OCI-LY7 (cell line): Measurements from ENCODE around the gene KCNMA1. TPM values are rescaled to one million over a fixed set of nuclear protein-coding genes. Genes with fewer than 3 reads are reported as not detected.

ENCODE experiments used
- BruUV-seq: library from RNA; stranded (reverse); fragments of 400-500 nt; replicated peaks from 2 replicates; lab custom pipeline; 2021; lab: Mats Ljungman, UMichigan
- CTCF ChIA-PET: fragments of 300-600 bp; sonication (Branson Sonifier 250); formaldehyde crosslinking; loops from one replicate; lab custom pipeline; 2022; ENCODE audit warnings: antibody characterized with exemption; ENCODE audit not compliant: unreplicated experiment; lab: Charles Lee
- POLR2A ChIA-PET: fragments of 300-600 bp; sonication (Branson Sonifier 250); formaldehyde crosslinking; loops from one replicate; lab custom pipeline; 2022; ENCODE audit warnings: antibody characterized with exemption; lab: Charles Lee
- DNase-seq: peaks from one replicate; pipeline ENCODE4 v3.0.0-alpha.2; 2015; ENCODE audit warnings: low spot score
- H2AFZ ChIP-seq: fragments of 200-600 bp; sonication (generic), shearing (Covaris generic); 2 replicates; pipeline ENCODE4 v1.6.1; 2014; ENCODE audit warnings: mild to moderate bottlenecking, antibody characterized with exemption, low read length, moderate library complexity
- H3K27ac ChIP-seq: fragments of 200-600 bp; sonication (generic); 2 replicates; pipeline ENCODE4 v1.5.1; 2014; ENCODE audit warnings: mixed run types, low read depth, mild to moderate bottlenecking, moderate library complexity, low read length, inconsistent platforms; ENCODE audit not compliant: poor library complexity, severe bottlenecking
- H3K36me3 ChIP-seq: fragments of 200-600 bp; sonication (generic); 2 replicates; pipeline ENCODE4 v1.6.1; 2014; ENCODE audit warnings: mild to moderate bottlenecking, antibody characterized with exemption, low read length, moderate library complexity, mixed read lengths; ENCODE audit not compliant: insufficient read depth
- H3K4me1 ChIP-seq: fragments of 200-600 bp; sonication (generic); 2 replicates; pipeline ENCODE4 v1.5.1; 2014; ENCODE audit warnings: mild to moderate bottlenecking, low read length; ENCODE audit not compliant: insufficient read depth, poor library complexity, severe bottlenecking
- H3K4me2 ChIP-seq: fragments of 200-600 bp; sonication (generic); 2 replicates; pipeline ENCODE4 v1.6.1; 2014; ENCODE audit warnings: mild to moderate bottlenecking, low read length
- H3K4me3 ChIP-seq: fragments of 200-600 bp; sonication (generic); 2 replicates; pipeline ENCODE4 v1.5.1; 2014; ENCODE audit warnings: mild to moderate bottlenecking, low read depth, low read length; ENCODE audit not compliant: poor library complexity, severe bottlenecking
- H3K79me2 ChIP-seq: fragments of 200-600 bp; sonication (generic); 2 replicates; pipeline ENCODE4 v1.6.1; 2016; ENCODE audit warnings: low read depth, mild to moderate bottlenecking, low read length, moderate library complexity, mixed read lengths; ENCODE audit not compliant: insufficient read depth
- H3K9me2 ChIP-seq: fragments of 200-600 bp; sonication (generic); 2 replicates; pipeline ENCODE4 v1.6.1; 2016; ENCODE audit warnings: mild to moderate bottlenecking, low read length, mixed read lengths; ENCODE audit not compliant: insufficient read depth
- H3K9me3 ChIP-seq: fragments of 200-600 bp; sonication (generic); 2 replicates; pipeline ENCODE4 v1.6.1; 2014; ENCODE audit warnings: mild to moderate bottlenecking, mixed run types, low read length, mixed read lengths
- H4K20me1 ChIP-seq: fragments of 200-600 bp; sonication (generic); 2 replicates; pipeline ENCODE4 v1.6.1; 2014; ENCODE audit warnings: mild to moderate bottlenecking, antibody characterized with exemption, low read length, moderate library complexity, mixed read lengths; ENCODE audit not compliant: insufficient read depth
- CTCF ChIP-seq: fragments of 200-600 bp; sonication (generic); conservative IDR thresholded peaks from 2 replicates; pipeline ENCODE4 v1.5.1; 2014; ENCODE audit warnings: mild to moderate bottlenecking, antibody characterized with exemption, low read length, moderate library complexity, mixed read lengths
- EZH2phosphoT487 ChIP-seq: fragments of 200-600 bp; sonication (generic); IDR thresholded peaks from 2 replicates; pipeline ENCODE4 v1.6.1; 2018; ENCODE audit warnings: low read depth, borderline replicate concordance, mild to moderate bottlenecking, mixed run types, antibody characterized with exemption, low read length, moderate library complexity, mixed read lengths
- intact Hi-C: fragments of 100-400 bp; cut with micrococcal nuclease; formaldehyde crosslinking; loops from one replicate; pipeline ENCODE4 v1.10.0; 2022; ENCODE audit not compliant: unreplicated experiment
- total RNA-seq, 2 experiments: library from RNA; depleted of rRNA in 1 of 2; stranded (reverse); fragments of >200 nt in 1 of 2; shearing (Covaris generic) in 1 of 2; gene quantifications; 2 replicates each; pipeline ENCODE4 v1.2.3, GENCODE V29; 2014 to 2022

The KCNMA1 gene
- total RNA-seq, 2 experiments from 2014 or later: not detected

- DNase-seq: no peak
- Histone ChIP-seq H3K4me2 (no peak overlapping the region), H3K9me3 (no peaks in the 10 kb centered on the region), H3K9me2 (no peaks in the 10 kb centered on the region), H3K4me3 (no peak overlapping the region), H3K36me3 (no peaks in the 10 kb centered on the region), H3K79me2 (no peaks in the 10 kb centered on the region), H3K4me1 (no peaks in the 10 kb centered on the region), H3K27ac (no peak overlapping the region), H4K20me1 (no peaks in the 10 kb centered on the region), H2AFZ (no peak overlapping the region)
- ChIA-PET POLR2A (no interaction called here), CTCF (no interaction called here)
- no TSS peak for BruUV-seq
- TF ChIP-seq CTCF: no peak
- no peak for TF ChIP-seq EZH2phosphoT487
- intact Hi-C loops: no loop called here
Measured at GRCh38 chr10:77675347-77675746, 37.7 kb upstream of the KCNMA1 start.

GRCh38 chr10:77673515-77674140 is 36.0 kb upstream of the KCNMA1 start:
- no peak for DNase-seq
- Histone ChIP-seq H3K4me1 (no peaks in the 10 kb centered on the region), H3K27ac (no peak overlapping the region), H3K9me3 (no peaks in the 10 kb centered on the region), H3K36me3 (no peaks in the 10 kb centered on the region), H4K20me1 (no peaks in the 10 kb centered on the region; the same call in 1 of the 2 replicates), H2AFZ (no peak overlapping the region), H3K79me2 (no peaks in the 10 kb centered on the region), H3K4me3 (no peak overlapping the region), H3K9me2 (no peaks in the 10 kb centered on the region), H3K4me2 (no peak overlapping the region)
- intact Hi-C loops: no loop called here
- TF ChIP-seq EZH2phosphoT487 (no peak), CTCF (no peak)
- ChIA-PET POLR2A (no interaction called here), CTCF (no interaction called here)
- no TSS peak for BruUV-seq

GRCh38 chr10:77673101-77673500 is 35.5 kb upstream of the KCNMA1 start:
- Histone ChIP-seq H3K36me3 (no peaks in the 10 kb centered on the region), H3K27ac (no peak overlapping the region), H3K4me1 (no peaks in the 10 kb centered on the region), H3K4me3 (no peak overlapping the region), H3K4me2 (no peak overlapping the region), H3K79me2 (no peaks in the 10 kb centered on the region), H4K20me1 (no peaks in the 10 kb centered on the region; the same call in 1 of the 2 replicates), H3K9me2 (no peaks in the 10 kb centered on the region), H2AFZ (no peak overlapping the region), H3K9me3 (no peaks in the 10 kb centered on the region)
- ChIA-PET CTCF (no interaction called here), POLR2A (no interaction called here)
- no TSS peak for BruUV-seq
- DNase-seq: no peak
- intact Hi-C loops: no loop called here
- TF ChIP-seq EZH2phosphoT487 (no peak), CTCF (no peak)
